HepG2 (cell line): ENCODE data around the gene IRAK4. TPM values are rescaled to one million over a fixed set of nuclear protein-coding genes. Genes with fewer than 3 reads are reported as not detected.

Experiments used
- DR1 ChIP-seq: sonication (generic); formaldehyde crosslinking; IDR thresholded peaks from 2 replicates; pipeline ENCODE4 v1.8.0; 2021; ENCODE audit warnings: mild to moderate bottlenecking, missing genetic modification reagents, inconsistent platforms
- IKZF1 ChIP-seq: fragments of 450-650 bp; IDR thresholded peaks from 2 replicates; pipeline ENCODE4 v1.7.1; 2016
- JUN ChIP-seq: sonication (generic); formaldehyde crosslinking; IDR thresholded peaks from 2 replicates; pipeline ENCODE4 v1.4.0; 2020; ENCODE audit warnings: mild to moderate bottlenecking, missing genetic modification reagents
- MEIS1 ChIP-seq: sonication (generic); formaldehyde crosslinking; IDR thresholded peaks from 2 replicates; pipeline ENCODE4 v1.9.0; 2021; ENCODE audit warnings: mild to moderate bottlenecking, missing genetic modification reagents, moderate library complexity, borderline replicate concordance
- NCOA2 ChIP-seq: sonication (generic); formaldehyde crosslinking; IDR thresholded peaks from 2 replicates; pipeline ENCODE4 v1.8.0; 2022; ENCODE audit warnings: inconsistent platforms
- NFRKB ChIP-seq: fragments of 450-650 bp; IDR thresholded peaks from 2 replicates; pipeline ENCODE4 v1.6.1; 2017
- POGZ ChIP-seq: sonication (generic); formaldehyde crosslinking; IDR thresholded peaks from 2 replicates; pipeline ENCODE4 v1.4.0; 2020; ENCODE audit warnings: mild to moderate bottlenecking, missing genetic modification reagents
- SP2 ChIP-seq: sonication (generic); formaldehyde crosslinking; IDR thresholded peaks from 2 replicates; pipeline ENCODE4 v1.5.1; 2020; ENCODE audit warnings: mild to moderate bottlenecking, missing genetic modification reagents
- ZBTB21 ChIP-seq: sonication (generic); formaldehyde crosslinking; IDR thresholded peaks from 2 replicates; pipeline ENCODE4 v1.4.0; 2020; ENCODE audit warnings: missing genetic modification reagents
- ZBTB3 ChIP-seq: sonication (generic); formaldehyde crosslinking; IDR thresholded peaks from 2 replicates; pipeline ENCODE4 v1.4.0; 2020; ENCODE audit warnings: low read depth, mild to moderate bottlenecking, moderate library complexity, missing genetic modification reagents, borderline replicate concordance
- ZBTB46 ChIP-seq: sonication (generic); formaldehyde crosslinking; IDR thresholded peaks from 2 replicates; pipeline ENCODE4 v1.4.0; 2020; ENCODE audit warnings: mild to moderate bottlenecking, missing genetic modification reagents, borderline replicate concordance
- ZNF24 ChIP-seq: fragments of 450-650 bp; IDR thresholded peaks from 2 replicates; pipeline ENCODE4 v1.6.1; 2017; ENCODE audit warnings: antibody characterized with exemption, mild to moderate bottlenecking
- ZNF263 ChIP-seq: sonication (generic); formaldehyde crosslinking; IDR thresholded peaks from 2 replicates; pipeline ENCODE4 v1.4.0; 2020; ENCODE audit warnings: missing genetic modification reagents
- ZNF331 ChIP-seq: sonication (generic); formaldehyde crosslinking; IDR thresholded peaks from 2 replicates; pipeline ENCODE4 v1.4.0; 2020; ENCODE audit warnings: missing genetic modification reagents
- ZNF33A ChIP-seq: sonication (generic); formaldehyde crosslinking; IDR thresholded peaks from 2 replicates; pipeline ENCODE4 v1.5.1; 2020; ENCODE audit warnings: missing genetic modification reagents, mild to moderate bottlenecking, moderate library complexity, borderline replicate concordance
- ZNF451 ChIP-seq: sonication (generic); formaldehyde crosslinking; IDR thresholded peaks from 2 replicates; pipeline ENCODE4 v1.5.0; 2020; ENCODE audit warnings: mild to moderate bottlenecking, missing genetic modification reagents
- ZNF552 ChIP-seq: sonication (generic); formaldehyde crosslinking; IDR thresholded peaks from 2 replicates; pipeline ENCODE4 v1.9.0; 2022; ENCODE audit warnings: missing genetic modification reagents, mild to moderate bottlenecking, borderline replicate concordance
- ZNF589 ChIP-seq: sonication (generic); formaldehyde crosslinking; conservative IDR thresholded peaks from 2 replicates; pipeline ENCODE4 v1.8.0; 2022; ENCODE audit warnings: mild to moderate bottlenecking, moderate library complexity, missing genetic modification reagents
- ZNF775 ChIP-seq: sonication (generic); formaldehyde crosslinking; IDR thresholded peaks from 2 replicates; pipeline ENCODE4 v1.4.0; 2020; ENCODE audit warnings: missing genetic modification reagents, mild to moderate bottlenecking, moderate library complexity, borderline replicate concordance
- ZNF776 ChIP-seq: sonication (generic); formaldehyde crosslinking; IDR thresholded peaks from 2 replicates; pipeline ENCODE4 v1.4.0; 2020; ENCODE audit warnings: mild to moderate bottlenecking, missing genetic modification reagents
- ZNF777 ChIP-seq: sonication (generic); formaldehyde crosslinking; IDR thresholded peaks from 2 replicates; pipeline ENCODE4 v1.4.0; 2020; ENCODE audit warnings: missing genetic modification reagents
- ZNF782 ChIP-seq: sonication (generic); formaldehyde crosslinking; IDR thresholded peaks from 2 replicates; pipeline ENCODE4 v1.4.0; 2020; ENCODE audit warnings: missing genetic modification reagents, mild to moderate bottlenecking, borderline replicate concordance
- ZNF83 ChIP-seq: sonication (generic); formaldehyde crosslinking; IDR thresholded peaks from 2 replicates; pipeline ENCODE4 v1.4.0; 2020; ENCODE audit warnings: missing genetic modification reagents, mild to moderate bottlenecking, borderline replicate concordance
- ZNF839 ChIP-seq: sonication (generic); formaldehyde crosslinking; IDR thresholded peaks from 2 replicates; pipeline ENCODE4 v1.4.0; 2020; ENCODE audit warnings: missing genetic modification reagents, mild to moderate bottlenecking, borderline replicate concordance
- polyA plus RNA-seq, 8 experiments: library from polyadenylated mRNA; depleted of rRNA in 3 of 8; stranded (reverse) in 7 of 8; unstranded in 1 of 8; fragments of >200 nt; fragmentation: Illumina TruSeq in 4 of 8; extraction: Trizol in 4 of 8; gene quantifications; 2 replicates each; pipeline versions ENCODE4 v1.2.1 to v1.2.3, GENCODE V29; 2011 to 2016; ENCODE audit warnings: low read depth in 4 of 8, missing spikeins in 1 of 8, mixed read lengths in 1 of 8; ENCODE audit not compliant: insufficient read depth in 1 of 8
- total RNA-seq, 5 experiments: library from RNA; depleted of rRNA; stranded (reverse); fragments of >200 nt; fragmentation: Illumina TruSeq; extraction: Trizol; gene quantifications; 2 replicates each; pipeline ENCODE4 v1.2.3, GENCODE V29; 2016; ENCODE audit warnings: low read depth in 1 of 5
- TF ChIP-seq, protein P1 (sequence below): sonication (generic); formaldehyde crosslinking; IDR thresholded peaks from 2 replicates; pipeline ENCODE4 v1.8.0; 2022; ENCODE audit warnings: mild to moderate bottlenecking, missing genetic modification reagents, moderate library complexity
- TF ChIP-seq, protein P2 (sequence below): sonication (generic); formaldehyde crosslinking; IDR thresholded peaks from 2 replicates; pipeline ENCODE4 v1.4.0; 2020; ENCODE audit warnings: mild to moderate bottlenecking, missing genetic modification reagents
- TF ChIP-seq, protein P3 (sequence below): sonication (generic); formaldehyde crosslinking; conservative IDR thresholded peaks from 2 replicates; pipeline ENCODE4 v1.8.0; 2022; ENCODE audit warnings: low read depth, missing genetic modification reagents

The IRAK4 gene
- total and polyA plus RNA-seq, 2 of the 13 experiments (the other 11 are each of a cell fraction or from before 2014, with no cell fraction given) = 6.6 to 7.1 TPM

GRCh38 chr12:43805860-43806736, 47.3 kb downstream of the IRAK4 start, which contains the start of gene TWF1 (continued):
- no peak for TF ChIP-seq ZNF24
- no peak for TF ChIP-seq SP2 (CRISPR knock-in tag)
- TF ChIP-seq ZNF589 (CRISPR knock-in tag) = no peak
- TF ChIP-seq ZNF777 = peak; percentile 78
- TF ChIP-seq ZNF552 (CRISPR knock-in tag) = no peak
- TF ChIP-seq IKZF1 = no peak
- TF ChIP-seq ZBTB46 (CRISPR knock-in tag) = no peak
- TF ChIP-seq ZNF775 (CRISPR knock-in tag) = no peak
- no peak for TF ChIP-seq DR1 (CRISPR knock-in tag)
- TF ChIP-seq ZNF263 (CRISPR knock-in tag) = 0 out of 2 replicates have a peak, but pooled peaks have one; percentile 10
- TF ChIP-seq ZNF451 = 0 out of 2 replicates have a peak, but pooled peaks have one; percentile 55
- no peak for TF ChIP-seq ZBTB21 (CRISPR knock-in tag)
- TF ChIP-seq JUN (CRISPR knock-in tag) = no peak
- no peak; the same call in 1 of the 2 replicates for TF ChIP-seq ZNF839 (CRISPR knock-in tag)
- TF ChIP-seq NCOA2 (CRISPR knock-in tag) = no peak
- no peak for TF ChIP-seq ZNF33A (CRISPR knock-in tag)
- TF ChIP-seq ZBTB3 (CRISPR knock-in tag) = no peak; the same call in 1 of the 2 replicates
- no peak for TF ChIP-seq ZNF331 (CRISPR knock-in tag)
- TF ChIP-seq, protein P1, sequence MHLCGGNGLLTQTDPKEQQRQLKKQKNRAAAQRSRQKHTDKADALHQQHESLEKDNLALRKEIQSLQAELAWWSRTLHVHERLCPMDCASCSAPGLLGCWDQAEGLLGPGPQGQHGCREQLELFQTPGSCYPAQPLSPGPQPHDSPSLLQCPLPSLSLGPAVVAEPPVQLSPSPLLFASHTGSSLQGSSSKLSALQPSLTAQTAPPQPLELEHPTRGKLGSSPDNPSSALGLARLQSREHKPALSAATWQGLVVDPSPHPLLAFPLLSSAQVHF (CRISPR knock-in tag) = no peak
- TF ChIP-seq POGZ = no peak
- TF ChIP-seq, protein P2, sequence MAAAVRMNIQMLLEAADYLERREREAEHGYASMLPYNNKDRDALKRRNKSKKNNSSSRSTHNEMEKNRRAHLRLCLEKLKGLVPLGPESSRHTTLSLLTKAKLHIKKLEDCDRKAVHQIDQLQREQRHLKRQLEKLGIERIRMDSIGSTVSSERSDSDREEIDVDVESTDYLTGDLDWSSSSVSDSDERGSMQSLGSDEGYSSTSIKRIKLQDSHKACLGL (CRISPR knock-in tag) = peak; percentile 39; the same call in 1 of the 2 replicates
- no peak; the same call in 1 of the 2 replicates for TF ChIP-seq ZNF776 (CRISPR knock-in tag)
- TF ChIP-seq, protein P3, sequence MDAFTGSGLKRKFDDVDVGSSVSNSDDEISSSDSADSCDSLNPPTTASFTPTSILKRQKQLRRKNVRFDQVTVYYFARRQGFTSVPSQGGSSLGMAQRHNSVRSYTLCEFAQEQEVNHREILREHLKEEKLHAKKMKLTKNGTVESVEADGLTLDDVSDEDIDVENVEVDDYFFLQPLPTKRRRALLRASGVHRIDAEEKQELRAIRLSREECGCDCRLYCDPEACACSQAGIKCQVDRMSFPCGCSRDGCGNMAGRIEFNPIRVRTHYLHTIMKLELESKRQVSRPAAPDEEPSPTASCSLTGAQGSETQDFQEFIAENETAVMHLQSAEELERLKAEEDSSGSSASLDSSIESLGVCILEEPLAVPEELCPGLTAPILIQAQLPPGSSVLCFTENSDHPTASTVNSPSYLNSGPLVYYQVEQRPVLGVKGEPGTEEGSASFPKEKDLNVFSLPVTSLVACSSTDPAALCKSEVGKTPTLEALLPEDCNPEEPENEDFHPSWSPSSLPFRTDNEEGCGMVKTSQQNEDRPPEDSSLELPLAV (CRISPR knock-in tag) = no peak
- no peak for TF ChIP-seq NFRKB
- no peak for TF ChIP-seq MEIS1 (CRISPR knock-in tag)
- peak; percentile 61; the same call in 1 of the 2 replicates for TF ChIP-seq ZNF83 (CRISPR knock-in tag)
- TF ChIP-seq ZNF782 (CRISPR knock-in tag) = 0 out of 2 replicates have a peak, but pooled peaks have one; percentile 28
